Measurements from ENCODE around the gene MAPKAPK3.

MAPKAPK3 gene

DNA sequence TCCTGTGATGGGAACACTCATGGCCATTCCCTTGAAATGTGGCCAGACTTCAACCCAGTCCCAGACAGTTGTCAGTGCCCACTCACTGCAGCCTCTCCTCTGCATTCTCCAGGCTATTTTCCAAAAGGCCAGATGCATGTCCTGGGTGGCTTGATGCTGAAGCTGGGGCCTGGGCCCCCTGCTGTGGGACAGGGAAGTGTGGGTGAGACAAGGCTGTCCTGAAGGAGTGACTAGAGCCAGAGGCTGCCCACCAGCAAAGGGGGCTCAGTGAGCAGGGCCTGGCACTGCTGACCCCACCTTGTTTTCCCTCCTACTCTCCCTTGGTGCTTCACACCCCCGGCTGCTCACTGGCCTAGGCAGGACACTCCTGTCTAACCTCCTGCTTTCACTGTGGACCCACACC lies 17.2 kb upstream of the MAPKAPK3 start:
- FAIRE-seq = no peak
- no peak for DNase-seq (ENCODE audit: insufficient read length, low spot score)
- TF ChIP-seq, protein P1, sequence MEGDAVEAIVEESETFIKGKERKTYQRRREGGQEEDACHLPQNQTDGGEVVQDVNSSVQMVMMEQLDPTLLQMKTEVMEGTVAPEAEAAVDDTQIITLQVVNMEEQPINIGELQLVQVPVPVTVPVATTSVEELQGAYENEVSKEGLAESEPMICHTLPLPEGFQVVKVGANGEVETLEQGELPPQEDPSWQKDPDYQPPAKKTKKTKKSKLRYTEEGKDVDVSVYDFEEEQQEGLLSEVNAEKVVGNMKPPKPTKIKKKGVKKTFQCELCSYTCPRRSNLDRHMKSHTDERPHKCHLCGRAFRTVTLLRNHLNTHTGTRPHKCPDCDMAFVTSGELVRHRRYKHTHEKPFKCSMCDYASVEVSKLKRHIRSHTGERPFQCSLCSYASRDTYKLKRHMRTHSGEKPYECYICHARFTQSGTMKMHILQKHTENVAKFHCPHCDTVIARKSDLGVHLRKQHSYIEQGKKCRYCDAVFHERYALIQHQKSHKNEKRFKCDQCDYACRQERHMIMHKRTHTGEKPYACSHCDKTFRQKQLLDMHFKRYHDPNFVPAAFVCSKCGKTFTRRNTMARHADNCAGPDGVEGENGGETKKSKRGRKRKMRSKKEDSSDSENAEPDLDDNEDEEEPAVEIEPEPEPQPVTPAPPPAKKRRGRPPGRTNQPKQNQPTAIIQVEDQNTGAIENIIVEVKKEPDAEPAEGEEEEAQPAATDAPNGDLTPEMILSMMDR (IDR thresholded peaks at IDR 0.05; ENCODE audit: insufficient read depth, missing control alignments) = no peak

GRCh38 chr3:50600141-50600753 lies 16.7 kb upstream of the MAPKAPK3 start:
- TF ChIP-seq, protein P1 (IDR thresholded peaks at IDR 0.05; ENCODE audit: insufficient read depth, missing control alignments) = no peak
- FAIRE-seq = no peak
- DNase-seq (ENCODE audit: insufficient read length, low spot score) = no peak

DNA sequence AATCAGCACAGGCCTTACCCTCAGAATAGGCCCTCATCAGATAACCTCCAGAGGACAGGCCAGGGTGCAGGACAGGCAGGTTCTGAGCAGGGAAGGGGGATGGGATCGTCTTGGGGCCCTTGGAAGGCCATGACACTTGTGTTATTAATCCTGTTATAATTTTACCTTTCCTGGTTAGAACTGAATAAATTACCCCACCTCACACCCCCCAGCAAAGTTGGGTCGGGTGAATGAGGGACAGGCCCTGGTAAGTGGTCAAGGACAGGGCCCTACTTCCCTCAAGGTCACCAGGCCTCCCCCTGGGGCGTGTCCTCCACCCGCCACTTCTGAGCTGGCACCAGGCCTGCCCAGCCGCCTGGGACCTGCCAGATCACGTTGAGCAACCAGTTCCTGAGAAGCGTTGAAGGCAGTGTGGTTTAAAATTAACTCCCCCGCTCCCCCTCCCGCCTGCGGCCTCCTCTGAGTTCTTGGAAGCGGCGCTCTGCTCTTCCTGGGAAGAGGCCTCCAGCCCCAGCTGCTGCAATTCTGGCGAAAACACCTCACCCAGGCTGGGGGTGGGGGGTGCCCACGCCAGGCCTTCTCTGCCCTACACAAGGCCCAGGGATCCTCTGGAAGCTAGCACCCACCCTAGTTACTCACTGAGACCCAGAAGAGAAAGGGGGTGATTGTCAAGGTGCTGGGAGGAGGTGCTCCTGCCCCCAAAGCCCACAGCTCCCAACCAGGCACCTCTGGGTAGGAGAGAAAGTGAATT lies 15.9 kb upstream of the MAPKAPK3 start:
- TF ChIP-seq, protein P1 (IDR thresholded peaks at IDR 0.05; ENCODE audit: insufficient read depth, missing control alignments) = no peak
- FAIRE-seq = no peak
- DNase-seq (ENCODE audit: insufficient read length, low spot score) = no peak

DNA sequence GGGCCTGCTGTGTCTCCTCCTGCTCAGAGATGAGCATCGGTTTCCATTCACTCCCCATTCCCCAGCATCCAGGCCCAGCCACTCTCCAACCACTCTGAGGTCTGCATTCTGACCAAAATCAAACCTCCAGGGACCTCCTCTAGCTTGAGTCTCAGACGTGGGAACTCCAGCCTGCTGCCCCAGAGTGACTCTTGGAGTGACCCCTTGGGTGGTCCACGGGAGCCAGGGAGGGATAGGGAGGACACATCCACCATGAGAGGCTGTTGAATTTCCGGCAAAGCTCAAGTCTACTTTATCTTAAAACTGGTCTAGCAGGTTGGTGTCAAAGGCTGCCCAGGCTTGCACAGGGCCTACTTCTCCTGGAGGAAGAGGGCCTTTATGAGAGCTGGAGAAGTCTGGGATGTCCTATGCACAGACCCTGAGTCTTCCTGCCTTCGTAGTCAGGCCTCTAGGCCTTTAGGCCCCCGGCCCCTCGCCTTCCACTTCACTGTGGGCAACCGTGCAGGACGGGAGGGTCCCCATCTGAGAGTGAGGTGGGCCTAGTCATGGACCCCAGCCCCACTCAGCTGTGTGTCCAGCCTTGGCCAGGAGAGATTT lies 14.3 kb upstream of the MAPKAPK3 start:
- FAIRE-seq = no peak
- TF ChIP-seq, protein P1 (IDR thresholded peaks at IDR 0.05; ENCODE audit: insufficient read depth, missing control alignments) = no peak
- DNase-seq (ENCODE audit: insufficient read length, low spot score) = no peak

DNA sequence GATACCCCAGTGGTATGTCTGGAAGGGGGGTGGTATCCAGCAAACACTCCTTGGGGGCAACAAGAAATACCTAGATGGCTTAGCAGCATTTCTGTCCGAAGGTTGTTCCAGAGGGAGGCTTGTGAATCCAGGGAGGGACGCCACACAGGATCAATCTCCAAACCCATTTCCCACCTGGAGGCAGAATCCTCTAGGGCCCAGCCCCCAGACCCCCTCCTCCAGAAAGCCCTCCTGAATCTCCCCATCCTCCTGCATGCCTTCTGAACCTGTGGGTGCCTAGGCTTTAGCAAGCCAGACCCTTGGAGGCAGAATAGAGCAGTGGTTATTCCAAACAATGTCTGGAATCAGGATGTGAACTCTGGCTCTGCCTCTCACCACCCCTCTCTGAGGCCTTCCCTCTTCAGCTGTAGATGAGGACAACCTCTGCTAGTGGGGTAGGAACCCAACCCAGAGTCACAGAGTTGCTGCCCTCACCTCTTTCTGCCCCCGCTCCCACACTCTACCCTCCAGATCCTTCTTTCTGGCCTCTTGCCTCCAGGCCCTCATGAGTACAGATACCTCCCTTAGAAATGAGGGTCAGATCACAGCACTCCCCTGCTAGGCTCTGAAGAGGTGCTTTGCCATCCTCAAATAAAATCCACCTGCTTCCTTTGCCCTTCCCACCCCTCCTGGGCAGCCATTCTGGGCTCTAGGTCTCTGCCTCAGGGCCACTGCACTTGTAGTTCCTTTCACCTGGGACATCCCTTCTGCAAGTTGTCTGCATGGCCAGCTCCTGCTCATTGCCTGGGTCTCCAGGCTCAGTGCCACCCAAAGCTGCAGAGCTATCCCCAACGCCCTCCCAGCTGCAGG lies 13.5 kb upstream of the MAPKAPK3 start:
- TF ChIP-seq, protein P1 (IDR thresholded peaks at IDR 0.05; ENCODE audit: insufficient read depth, missing control alignments) = no peak
- FAIRE-seq (no peak), DNase-seq (ENCODE audit: insufficient read length, low spot score) (no peak)

GRCh38 chr3:50604110-50604621 lies 12.8 kb upstream of the MAPKAPK3 start:
- FAIRE-seq (no peak), DNase-seq (ENCODE audit: insufficient read length, low spot score) (no peak)
- TF ChIP-seq, protein P1 (IDR thresholded peaks at IDR 0.05; ENCODE audit: insufficient read depth, missing control alignments) = no peak
